AG04450 (cell line): ENCODE results near the gene DYNLT2. TPM values are rescaled to one million over a fixed set of nuclear protein-coding genes. Genes with fewer than 3 reads are reported as not detected.

ENCODE experiments used
- CTCF ChIA-PET: fragments of 300-600, 350-600 bp; formaldehyde crosslinking; extraction: SDS; loops from one replicate; lab custom pipeline; 2022; ENCODE audit warnings: antibody characterized with exemption, inconsistent platforms; lab: Charles Lee
- POLR2A ChIA-PET: fragments of 350-600 bp; formaldehyde crosslinking; extraction: SDS; loops from one replicate; lab custom pipeline; 2021; ENCODE audit warnings: antibody characterized with exemption, inconsistent platforms; lab: Yijun Ruan, JAX
- DNase-seq: peaks from one replicate; pipeline ENCODE4 v3.0.0-alpha.2; 2011; ENCODE audit warnings: low read depth, low spot score
- H3K27ac ChIP-seq: one replicate; pipeline ENCODE4 v1.5.1; 2012; ENCODE audit warnings: low read depth, low read length, control low read depth
- H3K27me3 ChIP-seq: one replicate; pipeline ENCODE4 v1.6.0; 2012; ENCODE audit warnings: low read length; ENCODE audit not compliant: control insufficient read depth, insufficient read depth
- H3K4me3 ChIP-seq: 2 replicates; pipeline ENCODE4 v1.5.1; 2011; ENCODE audit warnings: mild to moderate bottlenecking, low read depth, low read length, control low read depth
- H3K9me3 ChIP-seq: 2 replicates; pipeline ENCODE4 v1.5.1; 2012; ENCODE audit warnings: low read length; ENCODE audit not compliant: control insufficient read depth, insufficient read depth
- CTCF ChIP-seq: IDR thresholded peaks from 2 replicates; pipeline ENCODE4 v1.5.1; 2011; ENCODE audit warnings: low read depth, low read length, control low read depth, inconsistent platforms
- polyA plus RNA-seq: library from polyadenylated mRNA; depleted of rRNA; stranded (reverse); fragments of >200 nt; gene quantifications from 2 replicates; pipeline ENCODE4 v1.2.3, GENCODE V29; 2011

DYNLT2 gene
- polyA plus RNA-seq, 1 experiment, result 0.64 TPM

GRCh38 chr6:169702840-169703246 is 48.5 kb downstream of the DYNLT2 start:
- Histone ChIP-seq H3K9me3 (no peaks in the 10 kb centered on the region; the same call in 1 of the 2 replicates), H3K27me3 (no peaks in the 10 kb centered on the region), H3K27ac (no peak overlapping the region), H3K4me3 (peak overlapping the region; percentile 94)
- POLR2A ChIA-PET, result interaction anchor here (0.9 kb wide), 2 partner anchors 13 to 19 kb away, joined by 3 to 4 read pairs; no protein-coding TSS in a partner anchor
- TF ChIP-seq CTCF, result no peak
- CTCF ChIA-PET, result no interaction called here
- no peak for DNase-seq

- ChIA-PET CTCF (interaction anchor here (1.0 kb wide), 1 partner anchor 10 kb away, joined by 3 read pairs; no protein-coding TSS in a partner anchor), POLR2A (interaction anchor here (0.5 to 1.8 kb wide), 12 partner anchors 10 to 1816 kb away, joined by 3 to 15 read pairs (median 4); partner anchors contain the start of genes DYNLT2 and ERMARD)
- DNase-seq, result peak; percentile 90
- no peak for TF ChIP-seq CTCF
- Histone ChIP-seq H3K27ac (peak within 1 kb of the TSS; percentile 81), H3K27me3 (no peaks in the 10 kb centered on the region), H3K4me3 (peak within 1 kb of the TSS; percentile 94), H3K9me3 (no peaks in the 10 kb centered on the region; the same call in 1 of the 2 replicates)
Measured at GRCh38 chr6:169701954-169702839, 49.2 kb downstream of the DYNLT2 start, which contains the start of the genes C6orf120 and WDR27. TSS of gene C6orf120 (plus strand) at chr6:169702126. CDS start at chr6:169702460, 334 bp downstream. TSS of gene WDR27 (minus strand) at chr6:169702029. CDS start at chr6:169689005, 13,024 bp downstream.

GRCh38 chr6:169701311-169701953 is 49.9 kb downstream of the DYNLT2 start:
- CTCF ChIA-PET, result interaction anchor here (1.0 kb wide), 1 partner anchor 10 kb away, joined by 3 read pairs; no protein-coding TSS in a partner anchor
- H3K9me3 ChIP-seq, result no peaks in the 10 kb centered on the region; the same call in 1 of the 2 replicates
- TF ChIP-seq CTCF, result no peak
- POLR2A ChIA-PET, result interaction anchor here (0.6 to 1.8 kb wide), 10 partner anchors 9 to 1815 kb away, joined by 3 to 15 read pairs (median 4); partner anchors contain the start of genes DYNLT2 and ERMARD
- H3K27ac ChIP-seq, result peak overlapping the region; percentile 81
- H3K27me3 ChIP-seq, result no peaks in the 10 kb centered on the region
- H3K4me3 ChIP-seq, result peak overlapping the region; percentile 94
- DNase-seq, result no peak

- DNase-seq, result no peak
- Histone ChIP-seq H3K27me3 (no peaks in the 10 kb centered on the region), H3K9me3 (no peaks in the 10 kb centered on the region; the same call in 1 of the 2 replicates), H3K4me3 (peak overlapping the region; percentile 14), H3K27ac (no peak overlapping the region)
- CTCF ChIA-PET, result interaction anchor here (0.8 kb wide), 1 partner anchor 15 kb away, joined by 3 read pairs; no protein-coding TSS in a partner anchor
- POLR2A ChIA-PET, result no interaction called here
- 0 out of 2 replicates have a peak, but pooled peaks have one; percentile 7 for TF ChIP-seq CTCF
Measured at GRCh38 chr6:169700296-169700695, 51.1 kb downstream of the DYNLT2 start.
